Measurements from ENCODE around the gene MAP7.

GRCh38 chr6:136470044-136470443 lies 80.2 kb downstream of the MAP7 start:
- TF ChIP-seq CTCF (IDR thresholded peaks at IDR 0.05 in 8 of 11, conservative IDR thresholded peaks at IDR 0.05 in 3 of 11) (no peak), POLR2A (IDR thresholded peaks at IDR 0.05) (no peak)
